Lower lobe of right lung (tissue), 2 donors: ENCODE results near the gene PATJ. TPM values are rescaled to one million over a fixed set of nuclear protein-coding genes. Genes with fewer than 3 reads are reported as not detected.

ENCODE experiments used
- ATAC-seq, 2 donors: fragments of 200-7000 bp; cut with Tn5 transposase; one replicate each; pipeline ENCODE4 v1.9.1; 2020 to 2022; ENCODE audit warnings: mild to moderate bottlenecking in 2 of 2, moderate library complexity in 2 of 2
- DNase-seq: peaks from one replicate; pipeline ENCODE4 v3.0.0-alpha.2; 2020
- H3K27ac ChIP-seq: fragments of 200-600 bp; one replicate; pipeline ENCODE4 v1.8.0; 2022
- H3K27me3 ChIP-seq: fragments of 200-600 bp; one replicate; pipeline ENCODE4 v1.8.0; 2022; ENCODE audit warnings: low read depth
- H3K36me3 ChIP-seq: fragments of 200-600 bp; one replicate; pipeline ENCODE4 v1.8.0; 2022; ENCODE audit warnings: mild to moderate bottlenecking
- H3K4me1 ChIP-seq: fragments of 200-600 bp; one replicate; pipeline ENCODE4 v1.8.0; 2022
- H3K4me3 ChIP-seq: fragments of 200-600 bp; one replicate; pipeline ENCODE4 v1.8.0; 2022; ENCODE audit warnings: mild to moderate bottlenecking
- H3K9me3 ChIP-seq: fragments of 200-600 bp; one replicate; pipeline ENCODE4 v1.8.0; 2022
- intact Hi-C: fragments of 100-400 bp; cut with DNase I; formaldehyde crosslinking; loops from one replicate; pipeline ENCODE4 v1.11.0; 2022
- total RNA-seq: library from RNA; stranded (reverse); fragmentation: NEBNext Ultra II Directional; extraction: Animal tissue kit (Norgen Biotek cat#: 25700); gene quantifications from one replicate; pipeline ENCODE4 v1.2.1, GENCODE V29; 2021
- TF ChIP-seq, protein P1 (sequence below): fragments of 200-600 bp; IDR thresholded peaks from one replicate; pipeline ENCODE4 v1.8.0; 2022; ENCODE audit warnings: antibody characterized with exemption, mild to moderate bottlenecking
- donor health status: DM: no; HTN: yes; CAD: no; lungs with severe emphysema.

PATJ gene
- total RNA-seq, 1 donor from 2014 or later = 63.9 TPM

DNA sequence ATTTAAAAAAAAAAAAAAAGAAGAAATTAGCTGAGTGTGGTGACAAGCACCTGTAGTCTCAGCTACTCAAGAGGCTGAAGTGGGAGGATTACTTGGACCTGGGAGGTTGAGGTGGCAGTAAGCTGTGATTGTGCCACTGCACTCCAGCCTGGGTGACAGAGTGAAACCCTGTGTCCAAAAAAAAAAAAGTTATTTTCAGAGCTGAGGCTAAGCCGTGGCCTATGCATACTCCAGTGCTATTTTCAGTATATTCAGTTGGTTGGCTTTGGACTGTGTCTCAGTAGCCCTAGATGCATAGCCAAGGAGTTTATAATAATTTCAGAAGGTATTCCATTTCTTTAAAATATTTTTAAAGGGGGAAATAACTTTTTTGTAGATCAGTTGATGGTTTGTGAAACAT is 311.9 kb downstream of the PATJ start:
- no peaks in the 10 kb centered on the region for H3K36me3 ChIP-seq
- TF ChIP-seq, protein P1, sequence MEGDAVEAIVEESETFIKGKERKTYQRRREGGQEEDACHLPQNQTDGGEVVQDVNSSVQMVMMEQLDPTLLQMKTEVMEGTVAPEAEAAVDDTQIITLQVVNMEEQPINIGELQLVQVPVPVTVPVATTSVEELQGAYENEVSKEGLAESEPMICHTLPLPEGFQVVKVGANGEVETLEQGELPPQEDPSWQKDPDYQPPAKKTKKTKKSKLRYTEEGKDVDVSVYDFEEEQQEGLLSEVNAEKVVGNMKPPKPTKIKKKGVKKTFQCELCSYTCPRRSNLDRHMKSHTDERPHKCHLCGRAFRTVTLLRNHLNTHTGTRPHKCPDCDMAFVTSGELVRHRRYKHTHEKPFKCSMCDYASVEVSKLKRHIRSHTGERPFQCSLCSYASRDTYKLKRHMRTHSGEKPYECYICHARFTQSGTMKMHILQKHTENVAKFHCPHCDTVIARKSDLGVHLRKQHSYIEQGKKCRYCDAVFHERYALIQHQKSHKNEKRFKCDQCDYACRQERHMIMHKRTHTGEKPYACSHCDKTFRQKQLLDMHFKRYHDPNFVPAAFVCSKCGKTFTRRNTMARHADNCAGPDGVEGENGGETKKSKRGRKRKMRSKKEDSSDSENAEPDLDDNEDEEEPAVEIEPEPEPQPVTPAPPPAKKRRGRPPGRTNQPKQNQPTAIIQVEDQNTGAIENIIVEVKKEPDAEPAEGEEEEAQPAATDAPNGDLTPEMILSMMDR = no peak
- no peaks in the 10 kb centered on the region for H3K27me3 ChIP-seq
- DNase-seq (no peak), ATAC-seq (no peak)
- no peak overlapping the region for H3K27ac ChIP-seq
- H3K4me1 ChIP-seq = no peaks in the 10 kb centered on the region
- H3K4me3 ChIP-seq = no peak overlapping the region
- intact Hi-C loops = no loop called here
- no peaks in the 10 kb centered on the region for H3K9me3 ChIP-seq

DNA sequence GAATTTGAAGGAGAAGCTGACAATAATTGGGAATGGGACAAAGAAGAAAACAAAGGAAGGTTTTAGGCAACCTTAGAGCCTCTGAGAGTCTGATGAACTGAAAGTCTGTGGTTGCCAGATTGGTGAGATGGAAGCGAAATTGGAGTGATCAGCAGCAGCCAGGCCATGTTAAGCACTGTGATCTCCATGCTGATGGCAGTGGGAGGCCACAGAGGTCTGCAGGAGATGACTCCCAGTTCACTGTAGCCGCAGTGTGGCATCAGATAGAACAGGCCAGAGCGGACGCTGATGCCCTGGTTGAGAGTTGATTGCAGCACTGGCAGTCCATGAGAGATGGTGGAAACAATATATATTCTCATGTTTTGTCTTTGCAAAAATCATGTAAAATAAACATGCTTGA is 314.9 kb downstream of the PATJ start:
- intact Hi-C loops = no loop called here
- TF ChIP-seq, protein P1 = no peak
- Histone ChIP-seq H3K9me3 (no peaks in the 10 kb centered on the region), H3K36me3 (no peaks in the 10 kb centered on the region), H3K27me3 (no peaks in the 10 kb centered on the region), H3K27ac (no peak overlapping the region), H3K4me3 (no peak overlapping the region), H3K4me1 (no peaks in the 10 kb centered on the region)
- DNase-seq = no peak
- no peak for ATAC-seq

DNA sequence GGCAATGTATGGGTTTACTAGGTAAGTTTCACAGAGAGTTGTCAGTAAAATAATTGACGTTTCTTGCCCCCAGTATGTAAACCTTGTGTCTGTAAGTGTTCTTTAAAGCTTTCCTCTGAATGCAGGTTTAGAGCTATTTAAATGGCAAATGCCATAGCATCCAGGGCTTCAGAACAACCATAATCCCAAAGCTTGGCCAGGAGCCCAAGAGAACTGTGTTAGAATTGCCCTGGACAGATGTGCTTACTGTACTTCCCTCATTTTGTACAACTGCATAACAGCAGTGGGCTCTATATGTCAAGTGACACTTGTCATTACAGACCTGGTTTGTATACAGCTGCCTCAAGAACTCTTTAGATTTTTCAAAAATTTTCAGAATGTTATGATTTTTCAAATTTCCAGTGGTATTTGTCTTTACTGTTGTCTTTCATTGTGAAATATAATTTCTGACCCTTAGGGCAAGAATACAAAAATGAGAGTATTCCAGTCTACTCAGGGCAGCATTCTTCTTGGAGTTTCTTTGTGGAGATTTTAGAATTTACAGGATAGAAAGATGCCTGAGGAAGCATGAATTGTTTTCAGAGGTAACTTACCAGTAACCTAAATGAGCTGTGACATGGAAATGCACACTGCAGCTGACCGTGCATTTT is 315.5 kb downstream of the PATJ start:
- Histone ChIP-seq H3K4me3 (no peak overlapping the region), H3K4me1 (no peaks in the 10 kb centered on the region), H3K9me3 (no peaks in the 10 kb centered on the region), H3K27me3 (no peaks in the 10 kb centered on the region), H3K36me3 (no peaks in the 10 kb centered on the region), H3K27ac (no peak overlapping the region)
- intact Hi-C loops = no loop called here
- TF ChIP-seq, protein P1 = no peak
- ATAC-seq (no peak), DNase-seq (no peak)

DNA sequence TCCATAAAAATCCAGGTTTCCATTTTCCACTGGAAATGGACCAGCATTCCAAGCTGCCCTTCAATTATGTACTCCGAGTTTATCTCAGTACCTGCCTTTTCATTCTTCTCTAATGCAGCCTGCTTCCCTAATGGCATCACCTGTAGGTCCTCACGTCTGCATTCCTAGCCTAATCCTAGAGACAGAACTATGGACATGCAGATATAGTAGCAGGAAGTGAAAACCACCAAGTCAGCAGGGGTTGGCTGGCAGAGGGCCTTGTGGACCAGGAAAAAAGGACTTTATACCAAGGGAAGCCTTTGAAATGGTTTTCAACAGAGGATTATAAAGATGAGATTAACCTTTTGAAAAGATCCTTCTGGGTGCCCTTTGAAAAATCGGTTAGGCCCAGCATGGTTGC is 316.7 kb downstream of the PATJ start:
- no peaks in the 10 kb centered on the region for H3K27me3 ChIP-seq
- H3K9me3 ChIP-seq = no peaks in the 10 kb centered on the region
- H3K36me3 ChIP-seq = no peaks in the 10 kb centered on the region
- no peak overlapping the region for H3K4me3 ChIP-seq
- intact Hi-C loops = no loop called here
- no peaks in the 10 kb centered on the region for H3K4me1 ChIP-seq
- DNase-seq (no peak), ATAC-seq (no peak)
- H3K27ac ChIP-seq = no peak overlapping the region
- TF ChIP-seq, protein P1 = no peak

DNA sequence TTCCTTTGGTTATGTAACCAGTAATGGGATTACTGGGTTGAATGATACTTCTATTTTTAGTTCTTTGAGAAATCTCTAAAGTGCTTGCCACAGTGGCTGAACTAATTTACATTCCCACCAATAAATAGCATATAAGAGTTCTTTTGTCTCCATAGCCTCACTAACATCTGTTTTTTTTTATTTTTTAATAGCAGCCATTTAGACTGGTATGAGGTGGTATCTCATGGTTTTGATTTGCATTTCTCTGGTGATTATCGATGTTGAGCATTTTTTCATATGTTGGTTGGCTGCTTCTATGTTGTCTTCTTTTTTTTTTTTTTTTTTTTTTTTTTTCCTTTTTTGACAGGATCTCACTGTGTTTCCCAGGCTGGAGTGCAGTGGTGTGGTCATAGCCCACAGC is 319.8 kb downstream of the PATJ start:
- DNase-seq (no peak), ATAC-seq (no peak)
- no peak overlapping the region for H3K27ac ChIP-seq
- no peaks in the 10 kb centered on the region for H3K36me3 ChIP-seq
- no peak overlapping the region for H3K4me3 ChIP-seq
- no peaks in the 10 kb centered on the region for H3K4me1 ChIP-seq
- no peaks in the 10 kb centered on the region for H3K27me3 ChIP-seq
- TF ChIP-seq, protein P1 = no peak
- intact Hi-C loops = no loop called here
- H3K9me3 ChIP-seq = no peaks in the 10 kb centered on the region
